Gastrocnemius medialis (tissue), 4 donors: Measurements from ENCODE around the gene TAS1R1.

Experiments used
- POLR2A ChIP-seq, 2 donors: fragments of 450-650 bp; IDR thresholded peaks; one replicate each; pipeline ENCODE4 v1.6.1; 2017; ENCODE audit warnings: antibody characterized with exemption in 2 of 2, mild to moderate bottlenecking in 2 of 2, moderate library complexity in 2 of 2
- TF ChIP-seq, protein P1 (sequence below), 5 experiments: fragments of 450-650 bp in 3 of 5; fragments of 200-600 bp in 2 of 5; sonication (generic) in 2 of 5; IDR thresholded peaks in 4 of 5; conservative IDR thresholded peaks in 1 of 5; 1 replicate in 4 of 5; 2 replicates in 1 of 5; pipeline ENCODE4 v1.5.1; 2016 to 2019; ENCODE audit warnings: antibody characterized with exemption in 5 of 5, mild to moderate bottlenecking in 3 of 5, moderate library complexity in 3 of 5

DNA sequence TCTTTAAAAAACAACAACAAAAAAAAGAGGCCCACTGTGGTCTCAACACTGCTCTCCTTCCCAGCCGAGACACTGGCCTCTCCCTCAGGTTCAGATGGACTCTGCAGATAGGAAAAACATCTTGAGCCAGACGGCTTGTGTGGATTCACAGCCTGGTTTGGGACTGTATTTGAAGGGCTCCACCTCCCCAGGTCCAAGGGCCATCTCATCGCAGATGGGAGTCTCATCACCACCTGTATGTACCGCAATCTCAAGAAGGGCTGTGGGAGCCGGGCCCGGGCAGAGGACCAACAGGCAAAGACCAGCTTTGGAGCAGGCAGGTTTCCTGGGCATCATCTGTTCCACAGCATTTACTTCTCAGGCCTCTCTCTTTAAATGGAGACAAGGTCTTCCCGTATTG, 34.9 kb downstream of the TAS1R1 start:
- TF ChIP-seq POLR2A (IDR thresholded peaks at IDR 0.05), result no peak
- TF ChIP-seq, protein P1, sequence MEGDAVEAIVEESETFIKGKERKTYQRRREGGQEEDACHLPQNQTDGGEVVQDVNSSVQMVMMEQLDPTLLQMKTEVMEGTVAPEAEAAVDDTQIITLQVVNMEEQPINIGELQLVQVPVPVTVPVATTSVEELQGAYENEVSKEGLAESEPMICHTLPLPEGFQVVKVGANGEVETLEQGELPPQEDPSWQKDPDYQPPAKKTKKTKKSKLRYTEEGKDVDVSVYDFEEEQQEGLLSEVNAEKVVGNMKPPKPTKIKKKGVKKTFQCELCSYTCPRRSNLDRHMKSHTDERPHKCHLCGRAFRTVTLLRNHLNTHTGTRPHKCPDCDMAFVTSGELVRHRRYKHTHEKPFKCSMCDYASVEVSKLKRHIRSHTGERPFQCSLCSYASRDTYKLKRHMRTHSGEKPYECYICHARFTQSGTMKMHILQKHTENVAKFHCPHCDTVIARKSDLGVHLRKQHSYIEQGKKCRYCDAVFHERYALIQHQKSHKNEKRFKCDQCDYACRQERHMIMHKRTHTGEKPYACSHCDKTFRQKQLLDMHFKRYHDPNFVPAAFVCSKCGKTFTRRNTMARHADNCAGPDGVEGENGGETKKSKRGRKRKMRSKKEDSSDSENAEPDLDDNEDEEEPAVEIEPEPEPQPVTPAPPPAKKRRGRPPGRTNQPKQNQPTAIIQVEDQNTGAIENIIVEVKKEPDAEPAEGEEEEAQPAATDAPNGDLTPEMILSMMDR (IDR thresholded peaks at IDR 0.05 in 4 of 5, conservative IDR thresholded peaks at IDR 0.05 in 1 of 5), result no peak
